OCI-LY3 (cell line): ENCODE measurements around the gene LNPEP.

ENCODE experiments used
- CTCF ChIP-seq: fragments of 200-600, 300-600 bp; sonication (generic); IDR thresholded peaks from 2 replicates; pipeline ENCODE4 v1.5.1; 2014; ENCODE audit warnings: antibody characterized with exemption, low read length, low read depth
- EZH2phosphoT487 ChIP-seq: fragments of 200-600 bp; shearing (Covaris generic); IDR thresholded peaks from 2 replicates; pipeline ENCODE4 v1.6.1; 2018; ENCODE audit warnings: antibody characterized with exemption, mixed run types, low read depth

- no peak for TF ChIP-seq CTCF
- TF ChIP-seq EZH2phosphoT487, result no peak
Measured at GRCh38 chr5:97049175-97049574, 113.3 kb downstream of the LNPEP start.
